Vagina (tissue), 2 donors: ENCODE data around the gene PDE3B.
A peak's percentile ranks its signal among the peaks of the same experiment; 100 is the strongest.

Experiments used
- CTCF ChIP-seq, 3 experiments: fragments of 450-650 bp in 2 of 3; fragments of 200-600 bp in 1 of 3; sonication (generic) in 1 of 3; IDR thresholded peaks; one replicate each; pipeline ENCODE4 v1.5.1; 2017 to 2019; ENCODE audit warnings: antibody characterized with exemption in 3 of 3, mild to moderate bottlenecking in 2 of 3, moderate library complexity in 2 of 3
- POLR2A ChIP-seq, 2 donors: fragments of 450-650 bp; IDR thresholded peaks; one replicate each; pipeline ENCODE4 v1.6.1; 2017; ENCODE audit warnings: antibody characterized with exemption in 2 of 2, mild to moderate bottlenecking in 2 of 2, moderate library complexity in 2 of 2

- TF ChIP-seq POLR2A (IDR thresholded peaks at IDR 0.05), result no peak
- peak in 1 of 3 experiments; percentile 24 for TF ChIP-seq CTCF (IDR thresholded peaks at IDR 0.05)
These were observed 264.7 kb downstream of the PDE3B start for GRCh38 chr11:14908214-14908880.
